ENCODE data around the gene WDR55. TPM values are rescaled to one million over a fixed set of nuclear protein-coding genes. Genes with fewer than 3 reads are reported as not detected.

Gene WDR55
- total RNA-seq, 2 donors from 2014 or later, result 8.3 to 12.4 TPM

- Histone ChIP-seq H3K9me3 (no peaks in the 10 kb centered on the region), H3K4me3 (peak overlapping the region in 1 of 2 donors; percentile 60), H3K4me1 (peaks cover 0 to 18% of the 10 kb centered on the region in 2 donors), H3K27ac (no peak overlapping the region), H3K27me3 (no peaks in the 10 kb centered on the region), H3K36me3 (no peaks in the 10 kb centered on the region)
- TF ChIP-seq CTCF (IDR thresholded peaks at IDR 0.05), result no peak
- no peak for DNase-seq (ENCODE audit: low spot score)
These were observed 34.2 kb upstream of the WDR55 start for GRCh38 chr5:140630292-140631035.

GRCh38 chr5:140631036-140631417 lies 33.7 kb upstream of the WDR55 start:
- H3K4me3 ChIP-seq, result peak overlapping the region; percentile 40 to 60
- no peak for DNase-seq (ENCODE audit: low spot score)
- no peak for TF ChIP-seq CTCF (IDR thresholded peaks at IDR 0.05)
- no peaks in the 10 kb centered on the region for H3K9me3 ChIP-seq
- no peaks in the 10 kb centered on the region for H3K36me3 ChIP-seq
- H3K4me1 ChIP-seq, result peaks cover 0 to 18% of the 10 kb centered on the region in 2 donors
- no peak overlapping the region for H3K27ac ChIP-seq
- H3K27me3 ChIP-seq, result no peaks in the 10 kb centered on the region

GRCh38 chr5:140631831-140632365 lies 32.8 kb upstream of the WDR55 start:
- no peak for DNase-seq (ENCODE audit: low spot score)
- Histone ChIP-seq H3K27ac (peak overlapping the region; percentile 57 to 72), H3K36me3 (no peaks in the 10 kb centered on the region)

GRCh38 chr5:140632366-140633020 lies 32.2 kb upstream of the WDR55 start:
- TF ChIP-seq CTCF (IDR thresholded peaks at IDR 0.05), result no peak
- H3K4me3 ChIP-seq, result peak overlapping the region; percentile 40 to 60
- no peaks in the 10 kb centered on the region for H3K36me3 ChIP-seq
- H3K9me3 ChIP-seq, result no peaks in the 10 kb centered on the region
- H3K27me3 ChIP-seq, result no peaks in the 10 kb centered on the region
- peak overlapping the region; percentile 57 to 72 for H3K27ac ChIP-seq
- peaks cover 0 to 18% of the 10 kb centered on the region in 2 donors for H3K4me1 ChIP-seq
- DNase-seq (ENCODE audit: low spot score), result peak; percentile 68

More at GRCh38 chr5:140631831-140632365, 32.8 kb upstream of the WDR55 start:
- peak overlapping the region; percentile 40 to 60 for H3K4me3 ChIP-seq
- no peak for TF ChIP-seq CTCF (IDR thresholded peaks at IDR 0.05)
- H3K9me3 ChIP-seq, result no peaks in the 10 kb centered on the region
- no peaks in the 10 kb centered on the region for H3K27me3 ChIP-seq
- peaks cover 0 to 18% of the 10 kb centered on the region in 2 donors for H3K4me1 ChIP-seq

GRCh38 chr5:140633021-140633471 lies 31.7 kb upstream of the WDR55 start, which contains the start of gene CD14:
Gene CD14, minus strand, starts transcription at chr5:140633175. Its CDS starts 104 bp downstream, at chr5:140633071.
- H3K36me3 ChIP-seq, result no peaks in the 10 kb centered on the region
- TF ChIP-seq CTCF (IDR thresholded peaks at IDR 0.05), result no peak
- H3K27me3 ChIP-seq, result no peaks in the 10 kb centered on the region
- H3K4me3 ChIP-seq, result peak within 1 kb of the TSS; percentile 40 to 60
- H3K27ac ChIP-seq, result peak within 1 kb of the TSS; percentile 57 to 72
- peaks cover 0 to 18% of the 10 kb centered on the region in 2 donors for H3K4me1 ChIP-seq
- no peaks in the 10 kb centered on the region for H3K9me3 ChIP-seq
- DNase-seq (ENCODE audit: low spot score), result peak; percentile 77

Measured in right atrium auricular region (tissue), 2 donors.